Activated CD4-positive, alpha-beta T cell treated with anti-CD3 and anti-CD28 coated beads, Interleukin-2, amount 10 ng/mL, durations not matched to agents 7 days and 5 days (primary cell): ENCODE measurements around the gene VAC14. TPM values are rescaled to one million over a fixed set of nuclear protein-coding genes. Genes with fewer than 3 reads are reported as not detected.
"Not testable (repeated sequence)": the region's sequence is repeated elsewhere in the genome, so short reads cannot be mapped to it uniquely, and the experiment has no call there.

Experiments
- CTCF ChIA-PET: fragments of 350-600 bp; sonication (Branson Sonifier 250); formaldehyde crosslinking; loops from one replicate; lab custom pipeline; 2021; ENCODE audit warnings: antibody characterized with exemption; lab: Charles Lee
- POLR2A ChIA-PET: fragments of 350-600 bp; sonication (Branson Sonifier 250); formaldehyde crosslinking; loops from one replicate; lab custom pipeline; 2021; ENCODE audit warnings: antibody characterized with exemption; lab: Charles Lee
- DNase-seq: peaks from one replicate; pipeline ENCODE4 v3.0.0-alpha.2; 2020
- H3K27ac Mint-ChIP-seq: one replicate; pipeline ENCODE4 v1.8.0; 2021; ENCODE audit warnings: mild to moderate bottlenecking, moderate library complexity, mixed read lengths
- H3K27me3 Mint-ChIP-seq: one replicate; pipeline ENCODE4 v1.8.0; 2021; ENCODE audit warnings: mixed read lengths
- H3K36me3 Mint-ChIP-seq: one replicate; pipeline ENCODE4 v1.8.0; 2021; ENCODE audit warnings: low read depth, mixed read lengths
- H3K4me1 Mint-ChIP-seq: one replicate; pipeline ENCODE4 v1.8.0; 2021; ENCODE audit warnings: mixed read lengths
- H3K4me3 Mint-ChIP-seq: one replicate; pipeline ENCODE4 v1.8.0; 2021; ENCODE audit warnings: mild to moderate bottlenecking, moderate library complexity, mixed read lengths
- H3K9me3 Mint-ChIP-seq: one replicate; pipeline ENCODE4 v1.8.0; 2021; ENCODE audit warnings: mixed read lengths
- total RNA-seq, 2 experiments: library from RNA; stranded (reverse); gene quantifications; one replicate each; pipeline ENCODE4 v1.2.3, GENCODE V29; 2021

The VAC14 gene
- total RNA-seq, 2 experiments from 2014 or later = 35.9 to 37.1 TPM

DNA sequence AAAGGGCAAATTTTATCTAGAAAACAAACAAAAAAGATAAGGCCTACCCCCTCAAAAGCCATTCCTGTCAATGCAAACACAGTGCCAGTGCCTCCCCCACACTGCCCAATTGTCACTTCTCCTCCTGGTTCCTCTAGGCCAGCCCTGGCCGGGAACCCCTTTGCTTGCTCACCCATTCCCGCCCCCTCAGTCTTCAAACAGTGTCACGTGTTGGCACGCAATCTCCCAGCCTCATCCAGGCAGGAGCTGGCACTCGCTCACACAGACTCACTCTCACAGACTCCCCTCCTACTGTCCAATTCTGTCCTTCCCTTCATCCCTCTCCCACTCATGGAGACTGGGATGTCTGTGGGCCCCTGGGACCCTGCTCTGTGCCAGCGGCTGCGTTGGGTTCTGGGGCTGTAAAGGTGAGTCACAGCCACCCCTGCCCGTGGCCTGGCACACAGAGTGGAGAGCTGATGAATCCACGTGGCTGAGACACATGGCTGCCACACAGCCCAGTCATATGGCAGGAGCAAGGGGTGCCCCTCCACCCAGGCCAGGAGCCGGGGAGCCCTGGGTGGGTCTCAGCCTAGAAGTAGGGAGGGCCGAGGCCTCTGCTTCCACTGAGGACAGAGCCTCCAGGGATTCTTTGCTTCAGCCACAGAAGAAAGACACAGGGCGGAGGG is 54.8 kb downstream of the VAC14 start:
- Mint-ChIP-seq H3K4me1 (peaks cover 76% of the 10 kb centered on the region), H3K27ac (peak overlapping the region; percentile 95), H3K9me3 (peaks cover 5% of the 10 kb centered on the region), H3K27me3 (no peaks in the 10 kb centered on the region), H3K4me3 (no peak overlapping the region), H3K36me3 (peaks cover 42% of the 10 kb centered on the region)
- DNase-seq = no peak
- ChIA-PET POLR2A (no interaction called here), CTCF (interaction anchor here (1.3 to 1.6 kb wide), 2 partner anchors 8 to 24 kb away, joined by 4 read pairs; no protein-coding TSS in a partner anchor)

DNA sequence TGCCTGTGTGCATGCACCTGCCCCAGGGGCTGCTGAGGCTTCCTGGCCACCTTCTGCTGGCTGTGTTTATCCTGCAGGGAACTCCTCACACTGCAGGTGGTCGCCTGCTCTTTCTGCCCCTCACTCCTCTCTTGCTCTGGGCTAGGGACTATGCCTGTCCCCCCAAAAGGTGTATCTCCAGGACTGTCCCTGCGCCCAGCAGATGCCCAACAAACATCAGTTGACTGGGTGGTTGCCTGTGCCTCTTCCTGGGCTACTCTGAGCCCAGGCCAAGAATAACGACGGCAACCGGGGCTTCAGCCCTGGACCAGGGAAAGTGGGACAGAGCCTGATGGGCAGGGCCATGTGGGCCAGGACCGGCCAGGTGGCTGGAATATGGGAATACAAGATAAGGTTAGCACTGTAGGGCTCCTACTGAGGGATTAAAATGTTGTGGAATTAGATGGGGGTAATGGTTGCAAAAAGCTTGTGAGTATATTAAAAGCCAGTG is 55.4 kb downstream of the VAC14 start:
- Mint-ChIP-seq H3K27ac (peak overlapping the region; percentile 95), H3K27me3 (no peaks in the 10 kb centered on the region), H3K4me1 (peaks cover 76% of the 10 kb centered on the region), H3K9me3 (peaks cover 5% of the 10 kb centered on the region), H3K36me3 (peaks cover 41% of the 10 kb centered on the region), H3K4me3 (no peak overlapping the region)
- ChIA-PET POLR2A (no interaction called here), CTCF (interaction anchor here (1.0 to 1.6 kb wide), 2 partner anchors 8 to 61 kb away, joined by 3 to 4 read pairs; no protein-coding TSS in a partner anchor)
- no peak for DNase-seq

DNA sequence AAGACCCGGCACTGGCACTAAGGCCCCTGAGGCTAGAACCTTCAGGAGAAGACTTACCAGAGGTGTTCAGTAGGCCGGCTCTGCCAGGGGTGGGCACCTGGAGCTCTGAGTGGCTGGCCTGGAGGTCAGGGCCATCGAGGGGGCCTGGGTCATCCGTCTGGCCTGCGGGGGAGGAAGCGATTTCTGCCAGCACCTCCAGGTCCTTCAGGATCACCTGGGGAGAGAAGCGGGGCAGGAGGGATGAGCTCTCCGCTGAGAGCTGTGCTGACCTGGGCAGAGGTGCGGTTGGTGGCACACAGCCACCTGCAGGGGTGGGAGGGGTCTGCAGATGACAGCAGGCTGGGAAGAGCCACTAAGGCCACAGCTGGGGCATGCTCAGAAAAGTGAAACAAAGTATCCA is 56.6 kb downstream of the VAC14 start:
- DNase-seq = no peak
- H3K4me1 Mint-ChIP-seq = peaks cover 78% of the 10 kb centered on the region
- peaks cover 43% of the 10 kb centered on the region for H3K36me3 Mint-ChIP-seq
- CTCF ChIA-PET = interaction anchor here (0.5 to 1.0 kb wide), 4 partner anchors 10 to 1070 kb away, joined by 3 read pairs; no protein-coding TSS in a partner anchor
- no peaks in the 10 kb centered on the region for H3K27me3 Mint-ChIP-seq
- POLR2A ChIA-PET = interaction anchor here (0.5 kb wide), 1 partner anchor 597 kb away, joined by 4 read pairs; no protein-coding TSS in a partner anchor
- peaks cover 5% of the 10 kb centered on the region for H3K9me3 Mint-ChIP-seq
- no peak overlapping the region for H3K4me3 Mint-ChIP-seq
- H3K27ac Mint-ChIP-seq = peak overlapping the region; percentile 25

DNA sequence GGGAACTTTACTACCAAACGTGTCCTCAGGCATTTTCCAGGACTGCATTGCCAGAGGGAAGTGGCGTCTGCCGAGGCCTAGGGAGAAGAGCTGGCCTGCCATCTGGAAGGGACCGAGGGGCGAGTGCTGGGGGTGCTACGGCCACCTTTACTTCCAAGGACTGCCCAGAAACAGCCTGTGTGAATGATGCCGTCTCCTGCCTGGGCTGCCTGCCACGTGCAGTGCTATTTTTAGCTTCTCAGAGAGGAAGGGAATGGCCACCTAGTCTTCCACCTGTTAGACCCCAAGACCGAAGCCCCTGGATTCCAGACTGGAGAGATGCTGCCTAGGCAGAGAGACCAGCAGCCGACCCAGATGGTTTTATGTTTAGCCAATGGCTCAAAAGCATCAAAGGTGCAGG is 57.2 kb downstream of the VAC14 start:
- Mint-ChIP-seq H3K4me3 (no peak overlapping the region), H3K27me3 (no peaks in the 10 kb centered on the region), H3K9me3 (peaks cover 5% of the 10 kb centered on the region), H3K36me3 (peaks cover 48% of the 10 kb centered on the region), H3K27ac (peak overlapping the region; percentile 82), H3K4me1 (peaks cover 78% of the 10 kb centered on the region)
- CTCF ChIA-PET = interaction anchor here (0.9 kb wide), 1 partner anchor 10 kb away, joined by 3 read pairs; no protein-coding TSS in a partner anchor
- POLR2A ChIA-PET = no interaction called here
- no peak for DNase-seq

DNA sequence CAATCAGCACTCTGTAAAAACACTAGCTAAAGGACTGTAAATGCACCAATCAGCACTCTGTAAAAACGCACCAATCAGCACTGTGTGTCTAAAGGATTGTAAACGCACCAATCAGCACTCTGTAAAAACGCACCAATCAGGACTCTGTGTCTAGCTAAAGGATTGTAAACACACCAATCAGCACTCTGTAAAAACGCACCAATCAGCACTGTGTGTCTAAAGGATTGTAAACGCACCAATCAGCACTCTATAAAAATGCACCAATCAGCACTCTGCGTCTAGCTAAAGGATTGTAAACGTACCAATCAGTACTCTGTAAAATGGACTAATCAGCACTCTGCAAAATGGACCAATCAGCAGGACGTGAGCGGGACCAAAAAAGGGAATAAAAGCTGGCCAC is 58.0 kb downstream of the VAC14 start:
- DNase-seq, H3K4me3 Mint-ChIP-seq, H3K27ac Mint-ChIP-seq, H3K27me3 Mint-ChIP-seq, POLR2A ChIA-PET, H3K9me3 Mint-ChIP-seq: not testable (repeated sequence)
- peaks cover 54% of the 10 kb centered on the region for H3K36me3 Mint-ChIP-seq
- peaks cover 79% of the 10 kb centered on the region for H3K4me1 Mint-ChIP-seq
- CTCF ChIA-PET = interaction anchor here (0.6 kb wide), 1 partner anchor 50 kb away, joined by 3 read pairs; no protein-coding TSS in a partner anchor

DNA sequence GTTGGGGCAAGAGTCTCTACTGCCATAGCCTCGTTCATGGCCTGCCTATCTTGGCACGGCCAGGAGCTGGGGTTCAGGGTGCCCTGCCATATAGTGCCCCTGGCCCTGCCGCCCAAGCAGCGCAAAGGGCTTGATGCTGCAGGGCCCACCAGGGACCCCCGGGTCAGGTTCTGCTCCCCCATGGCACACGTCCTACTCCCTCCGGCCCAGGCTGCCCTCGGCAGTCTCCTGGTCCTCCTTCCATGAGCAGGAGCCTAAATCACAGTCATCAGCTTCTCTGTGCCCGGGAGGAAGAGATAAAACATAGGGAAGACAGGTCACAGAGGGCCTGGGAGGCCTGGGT is 59.2 kb downstream of the VAC14 start:
- Mint-ChIP-seq H3K27ac (peak overlapping the region; percentile 100), H3K9me3 (peaks cover 5% of the 10 kb centered on the region), H3K36me3 (peaks cover 53% of the 10 kb centered on the region), H3K4me3 (no peak overlapping the region), H3K4me1 (peaks cover 79% of the 10 kb centered on the region), H3K27me3 (no peaks in the 10 kb centered on the region)
- POLR2A ChIA-PET = no interaction called here
- no peak for DNase-seq
- CTCF ChIA-PET = no interaction called here

DNA sequence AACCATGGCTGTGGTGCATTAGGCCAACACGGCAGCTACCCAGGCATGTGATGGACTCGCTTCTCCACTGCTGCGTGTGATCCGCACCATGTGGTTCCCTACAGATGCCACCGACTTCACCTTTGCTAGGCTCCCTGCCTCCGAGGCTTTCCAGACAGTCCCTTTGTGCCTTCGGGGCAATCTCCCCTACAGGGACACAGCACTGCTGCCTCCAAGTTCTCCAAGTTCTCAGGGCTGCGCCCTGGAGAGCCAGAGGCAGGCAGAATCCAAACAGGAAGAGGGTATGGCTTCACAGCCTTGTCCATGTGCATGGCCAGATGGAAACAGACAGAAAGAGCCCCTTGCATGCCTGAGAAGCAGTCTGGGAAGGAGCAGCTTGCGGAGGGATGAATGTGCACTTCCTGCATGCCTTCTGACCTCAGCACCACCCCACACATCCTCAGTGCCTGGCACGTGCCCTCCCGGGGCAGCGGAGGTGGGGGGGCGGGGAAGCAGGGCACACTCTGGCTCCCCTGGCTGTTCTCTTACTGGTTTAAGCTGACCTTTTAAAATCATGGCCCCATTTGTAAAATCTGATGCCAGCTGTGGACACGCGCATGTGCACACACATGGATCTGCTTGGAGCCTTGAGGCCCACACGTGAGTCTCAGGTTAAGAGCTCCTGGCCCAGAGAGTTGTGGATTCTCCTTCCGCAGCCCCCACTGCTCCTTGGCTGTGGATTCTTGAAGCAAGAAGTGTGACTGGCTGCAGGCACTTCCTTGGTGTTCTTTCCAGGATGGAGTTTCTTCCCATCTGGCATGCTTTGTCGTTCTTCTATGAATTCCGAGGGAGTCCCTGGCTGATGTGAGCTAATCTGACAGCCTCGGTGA is 59.8 kb downstream of the VAC14 start:
- CTCF ChIA-PET = interaction anchor here (0.7 to 3.1 kb wide), 2 partner anchors 9 to 18 kb away, joined by 3 to 13 read pairs; no protein-coding TSS in a partner anchor
- Mint-ChIP-seq H3K4me3 (no peak overlapping the region), H3K36me3 (peaks cover 53% of the 10 kb centered on the region), H3K27me3 (no peaks in the 10 kb centered on the region), H3K4me1 (peaks cover 79% of the 10 kb centered on the region), H3K27ac (peak overlapping the region; percentile 100), H3K9me3 (peaks cover 5% of the 10 kb centered on the region)
- POLR2A ChIA-PET = no interaction called here
- DNase-seq = peak; percentile 31

DNA sequence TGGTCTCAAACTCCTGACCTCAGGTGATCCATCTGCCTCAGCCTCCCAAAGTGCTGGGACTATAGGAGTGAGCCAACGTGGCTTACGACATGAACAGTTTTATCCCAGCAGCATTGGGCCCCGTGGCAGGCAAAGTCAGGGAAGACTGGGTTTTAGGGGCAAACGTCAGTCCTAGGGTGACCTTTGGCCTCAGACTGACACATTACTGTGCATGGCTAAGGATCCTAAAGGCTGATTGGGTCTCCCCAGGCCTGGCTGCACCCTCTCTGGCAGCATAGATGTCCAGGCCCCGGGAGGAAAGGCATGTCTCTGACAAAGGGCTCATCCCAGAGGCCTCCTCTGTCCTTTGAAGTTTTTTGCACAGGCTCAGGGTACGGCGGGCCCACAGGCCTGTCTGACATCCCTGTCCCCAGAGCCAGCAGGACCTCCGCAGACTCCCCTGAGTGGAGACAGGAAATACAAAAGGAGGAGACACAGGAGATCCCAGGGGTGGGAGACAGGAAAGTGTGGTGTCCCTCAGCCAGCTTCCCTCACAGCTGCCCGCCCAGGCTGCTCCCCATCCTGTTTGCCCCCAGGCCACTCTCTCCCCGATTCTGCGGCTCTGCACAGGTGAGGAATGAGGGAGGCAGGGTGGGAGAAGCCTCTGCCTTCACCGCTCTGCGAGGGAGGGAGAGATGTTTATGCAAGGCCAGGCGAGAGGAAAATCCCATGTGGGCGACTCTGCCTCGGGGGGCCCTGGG is 60.6 kb downstream of the VAC14 start:
- Mint-ChIP-seq H3K4me3 (no peak overlapping the region), H3K9me3 (peaks cover 5% of the 10 kb centered on the region), H3K27ac (peak overlapping the region; percentile 100), H3K27me3 (no peaks in the 10 kb centered on the region), H3K36me3 (peaks cover 53% of the 10 kb centered on the region), H3K4me1 (peaks cover 78% of the 10 kb centered on the region)
- ChIA-PET CTCF (interaction anchor here (3.1 kb wide), 1 partner anchor 10 kb away, joined by 13 read pairs; no protein-coding TSS in a partner anchor), POLR2A (no interaction called here)
- no peak for DNase-seq

DNA sequence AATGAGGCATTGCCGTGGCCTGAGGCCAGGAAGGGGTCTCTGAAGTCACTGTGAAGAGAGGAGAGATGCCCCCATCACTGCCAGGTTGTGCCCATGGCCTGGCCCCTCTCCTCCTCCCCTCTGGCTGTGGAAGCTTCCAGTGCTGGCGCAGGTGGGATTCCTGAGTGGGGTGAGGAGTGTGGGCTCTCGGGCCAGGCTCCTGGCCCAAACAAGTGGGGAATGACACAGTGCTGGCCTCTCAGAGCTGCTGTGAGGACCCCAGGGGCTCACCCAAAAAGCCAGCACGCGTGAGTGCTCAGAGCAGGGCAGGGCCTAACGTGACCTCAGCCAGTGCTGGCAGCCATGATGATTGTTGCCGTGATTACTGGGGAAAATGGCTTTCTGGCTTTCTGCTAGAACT is 61.6 kb downstream of the VAC14 start:
- peaks cover 5% of the 10 kb centered on the region for H3K9me3 Mint-ChIP-seq
- H3K36me3 Mint-ChIP-seq = peaks cover 58% of the 10 kb centered on the region
- peak overlapping the region; percentile 16 for H3K4me3 Mint-ChIP-seq
- DNase-seq = no peak
- H3K4me1 Mint-ChIP-seq = peaks cover 87% of the 10 kb centered on the region
- H3K27ac Mint-ChIP-seq = peak overlapping the region; percentile 100
- ChIA-PET POLR2A (no interaction called here), CTCF (interaction anchor here (2.1 to 3.1 kb wide), 3 partner anchors 11 to 32 kb away, joined by 8 to 15 read pairs (median 13); no protein-coding TSS in a partner anchor)
- H3K27me3 Mint-ChIP-seq = no peaks in the 10 kb centered on the region

DNA sequence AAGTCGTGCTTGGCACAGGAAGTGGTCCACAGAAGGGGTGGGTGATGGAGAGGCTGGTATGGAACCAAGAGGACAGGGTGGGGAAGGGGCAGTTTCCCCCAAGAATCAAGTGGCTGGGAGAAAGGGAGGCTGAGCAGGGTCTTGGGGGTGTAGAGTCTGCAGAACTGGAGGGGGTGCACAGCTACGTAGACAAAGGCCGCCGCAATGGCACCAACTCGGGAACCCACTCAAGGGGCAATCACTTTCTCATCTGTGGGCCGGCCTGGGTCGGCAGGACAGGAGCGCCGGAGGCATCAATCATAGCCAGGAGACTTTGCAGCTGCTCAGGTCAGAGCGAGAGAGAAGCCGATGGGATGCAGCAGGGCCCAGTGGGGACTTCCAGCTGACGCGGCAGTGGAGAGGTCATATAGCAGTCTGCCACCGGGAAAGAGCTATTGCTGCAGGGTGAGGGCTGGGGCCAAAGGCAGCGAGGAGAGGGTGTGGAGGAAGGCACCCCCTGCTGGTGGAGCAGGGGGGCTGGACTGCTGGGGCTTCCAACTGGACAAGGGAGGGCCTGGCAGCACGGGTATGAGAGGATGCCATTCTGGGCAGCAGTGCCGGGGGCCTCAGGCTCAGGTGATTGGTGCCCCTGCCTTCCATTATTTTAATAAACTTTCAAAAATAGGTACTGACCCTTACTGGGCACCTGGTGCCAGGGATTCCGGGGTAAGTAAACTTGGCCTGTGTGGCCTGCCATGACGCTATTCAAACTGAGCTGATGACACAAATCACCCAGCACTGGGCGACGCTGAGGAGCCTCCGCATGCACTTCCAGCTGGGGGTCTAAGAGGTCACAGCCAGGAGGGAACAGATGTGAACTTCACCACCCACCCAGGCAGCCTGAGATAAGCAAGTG is 62.6 kb downstream of the VAC14 start:
- peak overlapping the region; percentile 100 for H3K27ac Mint-ChIP-seq
- CTCF ChIA-PET = interaction anchor here (0.8 to 3.1 kb wide), 11 partner anchors 8 to 59 kb away, joined by 3 to 15 read pairs (median 5); no protein-coding TSS in a partner anchor
- peak; percentile 46 for DNase-seq
- POLR2A ChIA-PET = no interaction called here
- H3K36me3 Mint-ChIP-seq = peaks cover 52% of the 10 kb centered on the region
- H3K9me3 Mint-ChIP-seq = peaks cover 5% of the 10 kb centered on the region
- H3K4me1 Mint-ChIP-seq = peaks cover 85% of the 10 kb centered on the region
- no peaks in the 10 kb centered on the region for H3K27me3 Mint-ChIP-seq
- peak overlapping the region; percentile 75 for H3K4me3 Mint-ChIP-seq

DNA sequence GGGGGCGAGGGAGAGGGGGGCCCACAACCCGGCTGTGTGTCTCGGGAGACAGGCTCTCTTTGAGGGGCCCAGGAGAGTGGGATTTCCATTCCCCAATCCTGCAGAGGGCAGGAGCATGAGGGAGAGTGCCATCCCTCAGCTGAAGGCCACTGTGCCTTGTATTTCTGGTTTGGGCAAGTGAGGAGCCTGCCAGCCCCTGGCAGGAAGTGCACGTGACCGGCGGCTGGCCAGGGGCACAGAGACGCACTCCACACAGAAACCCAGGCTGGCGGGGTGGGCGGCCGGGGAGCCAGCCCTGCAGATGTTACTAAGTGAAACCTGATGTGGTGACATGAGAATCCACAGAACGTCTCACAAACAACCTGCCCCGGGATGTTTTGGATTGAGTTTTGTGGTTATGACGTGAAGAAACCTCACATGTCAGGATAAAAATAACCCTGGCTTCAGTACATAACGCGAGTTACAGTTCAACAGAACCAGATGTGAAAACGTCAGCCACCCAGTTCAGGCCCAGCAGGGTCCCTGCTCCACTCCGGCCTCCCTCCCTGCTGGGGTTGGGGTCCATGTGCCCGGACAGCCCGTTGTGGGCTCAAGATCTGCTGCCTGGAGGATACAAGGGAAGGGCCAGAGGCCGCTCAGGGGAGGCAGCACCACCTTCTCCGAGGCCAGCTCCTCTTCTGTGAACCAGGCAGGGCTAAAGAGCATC is 63.4 kb downstream of the VAC14 start:
- peaks cover 79% of the 10 kb centered on the region for H3K4me1 Mint-ChIP-seq
- H3K27me3 Mint-ChIP-seq = no peaks in the 10 kb centered on the region
- H3K4me3 Mint-ChIP-seq = peak overlapping the region; percentile 75
- CTCF ChIA-PET = interaction anchor here (0.8 to 3.1 kb wide), 10 partner anchors 9 to 59 kb away, joined by 3 to 15 read pairs (median 6); no protein-coding TSS in a partner anchor
- DNase-seq = peak; percentile 91
- peak overlapping the region; percentile 100 for H3K27ac Mint-ChIP-seq
- no peaks in the 10 kb centered on the region for H3K9me3 Mint-ChIP-seq
- peaks cover 44% of the 10 kb centered on the region for H3K36me3 Mint-ChIP-seq
- POLR2A ChIA-PET = no interaction called here
